Measurements from ENCODE around the gene AKAP8L.
A peak's percentile ranks its signal among the peaks of the same experiment; 100 is the strongest.

The AKAP8L gene

GRCh38 chr19:15418579-15419412, at the start of gene AKAP8L:
Gene AKAP8L, minus strand, starts transcription at chr19:15418988. Its CDS starts 65 bp downstream, at chr19:15418923.
- DNase-seq, result peak; percentile 76 to 99 (median 96)

GRCh38 chr19:15467734-15468214, 49.0 kb upstream of the AKAP8L start:
- DNase-seq, result no peak

- no peak for DNase-seq
Observed at GRCh38 chr19:15466851-15467733, 48.3 kb upstream of the AKAP8L start.

GRCh38 chr19:15464394-15465385, 45.9 kb upstream of the AKAP8L start, which contains the start of gene RASAL3:
Gene RASAL3, minus strand, starts transcription at chr19:15464544. Its CDS starts 186 bp downstream, at chr19:15464358.
- peak in 3 of 14 donors; percentile 13 to 57 (median 14) for DNase-seq

- peak in 2 of 14 donors; percentile 20 to 23 for DNase-seq
Observed at GRCh38 chr19:15463861-15464371, 45.1 kb upstream of the AKAP8L start.

- DNase-seq, result no peak
Observed at GRCh38 chr19:15461694-15462093, 42.9 kb upstream of the AKAP8L start.

GRCh38 chr19:15457701-15458484, 39.1 kb upstream of the AKAP8L start:
- no peak for DNase-seq

GRCh38 chr19:15456871-15457700, 38.3 kb upstream of the AKAP8L start:
- no peak for DNase-seq

GRCh38 chr19:15456441-15456840, 37.7 kb upstream of the AKAP8L start:
- DNase-seq, result no peak

- no peak for DNase-seq
Observed at GRCh38 chr19:15455996-15456395, 37.2 kb upstream of the AKAP8L start.

GRCh38 chr19:15453906-15454860, 35.4 kb upstream of the AKAP8L start:
- DNase-seq, result no peak

- DNase-seq, result no peak
Observed at GRCh38 chr19:15453091-15453578, 34.3 kb upstream of the AKAP8L start.

GRCh38 chr19:15452111-15453047, 33.6 kb upstream of the AKAP8L start:
- peak in 4 of 14 donors; percentile 10 to 37 (median 24) for DNase-seq

- DNase-seq, result no peak
Observed at GRCh38 chr19:15450528-15450890, 31.7 kb upstream of the AKAP8L start.

- peak in 13 of 14 donors; percentile 23 to 83 (median 60) for DNase-seq
Observed at GRCh38 chr19:15449620-15450527, 31.1 kb upstream of the AKAP8L start, which contains the start of gene WIZ. Gene WIZ, minus strand, starts transcription at chr19:15449956. Its CDS starts 1,649 bp downstream, at chr19:15448307.
